H1 (cell line): Measurements from ENCODE around the gene MEIOB. TPM values are rescaled to one million over a fixed set of nuclear protein-coding genes. Genes with fewer than 3 reads are reported as not detected.

ENCODE experiments used
- CTCF ChIA-PET: fragments of 300-600 bp; sonication (Branson Sonifier 250); formaldehyde crosslinking; loops from one replicate; lab custom pipeline; 2021; ENCODE audit not compliant: partially characterized antibody; lab: Charles Lee
- POLR2A ChIA-PET: fragments of 300-600 bp; sonication (Branson Sonifier 250); formaldehyde crosslinking; loops from one replicate; lab custom pipeline; 2021; ENCODE audit warnings: inconsistent platforms; ENCODE audit not compliant: partially characterized antibody; lab: Charles Lee
- DNase-seq, 2 experiments: peaks; one replicate each; pipeline versions ENCODE4 v3.0.0 to v3.0.0-alpha.2; 2010 to 2022; ENCODE audit warnings: low spot score in 2 of 2, low read depth in 1 of 2, mixed read lengths in 1 of 2
- FAIRE-seq: peaks from 2 replicates; lab custom pipeline; 2011; peaks lifted over from hg19 to GRCh38; lab: Jason Lieb, UNC
- H2AFZ ChIP-seq: 2 replicates; pipeline ENCODE4 v1.8.1; 2012; ENCODE audit warnings: low read length, inconsistent platforms
- H2AK5ac ChIP-seq: 2 replicates; pipeline ENCODE4 v1.6.1; 2013; ENCODE audit warnings: low read depth, low read length
- H2BK120ac ChIP-seq: replicated peaks from 2 replicates; pipeline ENCODE3; 2013; ENCODE audit warnings: low read depth, low read length, inconsistent platforms
- H2BK12ac ChIP-seq: 2 replicates; pipeline ENCODE4 v1.6.1; 2013; ENCODE audit warnings: low read depth, low read length
- H2BK15ac ChIP-seq: 2 replicates; pipeline ENCODE4 v1.6.1; 2013; ENCODE audit warnings: low read length
- H2BK20ac ChIP-seq: 2 replicates; pipeline ENCODE4 v1.6.1; 2013; ENCODE audit warnings: low read length
- H2BK5ac ChIP-seq: 2 replicates; pipeline ENCODE4 v1.6.1; 2013; ENCODE audit warnings: low read depth, low read length
- H3K14ac ChIP-seq: 2 replicates; pipeline ENCODE4 v1.6.1; 2013; ENCODE audit warnings: inconsistent platforms; ENCODE audit not compliant: insufficient read length
- H3K18ac ChIP-seq: 2 replicates; pipeline ENCODE4 v1.6.1; 2013; ENCODE audit warnings: low read length; ENCODE audit errors: extremely low read depth
- H3K23ac ChIP-seq: 2 replicates; pipeline ENCODE4 v1.6.1; 2013; ENCODE audit warnings: inconsistent platforms; ENCODE audit not compliant: insufficient read length
- H3K23me2 ChIP-seq: 2 replicates; pipeline ENCODE4 v1.6.1; 2013; ENCODE audit warnings: low read depth, low read length
- H3K27ac ChIP-seq: 2 replicates; pipeline ENCODE4 v1.6.1; 2011; ENCODE audit warnings: low read depth, low read length, inconsistent platforms
- H3K27me3 ChIP-seq, 4 experiments: replicated peaks in 1 of 4; 1 replicate in 1 of 4; 2 replicates in 3 of 4; pipeline versions ENCODE4 v1.6.1 to v1.8.1; 2011 to 2013; ENCODE audit warnings: low read length in 3 of 4, mild to moderate bottlenecking in 3 of 4, inconsistent platforms in 2 of 4, mixed read lengths in 2 of 4, moderate library complexity in 1 of 4; ENCODE audit not compliant: control insufficient read depth in 3 of 4, insufficient read depth in 3 of 4; ENCODE audit errors: extremely low read depth in 1 of 4
- H3K36me3 ChIP-seq, 4 experiments: 2 replicates each; pipeline versions ENCODE4 v1.6.1 to v1.8.1; 2011 to 2013; ENCODE audit warnings: mild to moderate bottlenecking in 4 of 4, low read length in 3 of 4, moderate library complexity in 2 of 4, control low read depth in 1 of 4, inconsistent platforms in 1 of 4; ENCODE audit not compliant: insufficient read depth in 4 of 4, control insufficient read depth in 2 of 4
- H3K4ac ChIP-seq: replicated peaks from 2 replicates; pipeline ENCODE3; 2013; ENCODE audit warnings: low read length, low read depth, mixed read lengths, inconsistent platforms; ENCODE audit not compliant: insufficient read length
- H3K4me1 ChIP-seq, 4 experiments: replicated peaks in 1 of 4; 1 replicate in 1 of 4; 2 replicates in 3 of 4; pipeline versions ENCODE4 v1.6.1 to v1.8.1; 2011 to 2013; ENCODE audit warnings: low read length in 3 of 4, inconsistent platforms in 2 of 4, mixed read lengths in 1 of 4; ENCODE audit not compliant: insufficient read depth in 4 of 4, control insufficient read depth in 3 of 4
- H3K4me2 ChIP-seq, 2 experiments: 2 replicates each; pipeline versions ENCODE4 v1.6.1 to v1.8.1; 2011 to 2013; ENCODE audit warnings: low read depth in 2 of 2, low read length in 2 of 2, control low read depth in 1 of 2, inconsistent platforms in 1 of 2, mild to moderate bottlenecking in 1 of 2; ENCODE audit not compliant: insufficient read depth in 1 of 2
- H3K4me3 ChIP-seq, 4 experiments: fragments of 200-600, 300-600 bp in 1 of 4; sonication (generic), shearing (Covaris generic), sonication (Bioruptor Twin) in 1 of 4; 2 replicates each; pipeline versions ENCODE4 v1.5.1 to v1.8.1; 2011 to 2016; ENCODE audit warnings: low read length in 4 of 4, low read depth in 3 of 4, control low read depth in 2 of 4, inconsistent platforms in 2 of 4, mild to moderate bottlenecking in 2 of 4, mixed read lengths in 1 of 4, moderate library complexity in 1 of 4; ENCODE audit not compliant: insufficient read depth in 2 of 4; ENCODE audit errors: extremely low read depth in 1 of 4
- H3K56ac ChIP-seq: replicated peaks from 2 replicates; pipeline ENCODE3; 2013; ENCODE audit warnings: low read depth, mild to moderate bottlenecking, mixed read lengths, low read length, inconsistent platforms; ENCODE audit not compliant: insufficient read length
- H3K79me1 ChIP-seq: 2 replicates; pipeline ENCODE4 v1.6.1; 2013; ENCODE audit warnings: low read depth, low read length, control low read depth
- H3K79me2 ChIP-seq, 2 experiments: 2 replicates each; pipeline versions ENCODE4 v1.6.1 to v1.8.1; 2012 to 2013; ENCODE audit warnings: low read length in 2 of 2, mild to moderate bottlenecking in 2 of 2, inconsistent platforms in 1 of 2; ENCODE audit not compliant: insufficient read depth in 2 of 2, control insufficient read depth in 1 of 2
- H3K9ac ChIP-seq, 4 experiments: replicated peaks in 1 of 4; 1 replicate in 1 of 4; 2 replicates in 3 of 4; pipeline versions ENCODE4 v1.6.1 to v1.8.1; 2011 to 2013; ENCODE audit warnings: low read depth in 3 of 4, low read length in 3 of 4, control low read depth in 2 of 4, mild to moderate bottlenecking in 2 of 4, moderate library complexity in 2 of 4, inconsistent platforms in 1 of 4; ENCODE audit errors: extremely low read depth in 1 of 4
- H3K9me3 ChIP-seq, 2 experiments: 2 replicates each; pipeline versions ENCODE4 v1.6.1 to v1.8.1; 2012 to 2013; ENCODE audit warnings: mild to moderate bottlenecking in 2 of 2, moderate library complexity in 2 of 2, control low read depth in 1 of 2, inconsistent platforms in 1 of 2, low read depth in 1 of 2, low read length in 1 of 2, mixed read lengths in 1 of 2; ENCODE audit not compliant: insufficient read depth in 2 of 2
- H4K20me1 ChIP-seq, 2 experiments: replicated peaks in 1 of 2; 2 replicates each; pipeline versions ENCODE3 to v1.8.1; 2011 to 2013; ENCODE audit warnings: inconsistent platforms in 2 of 2, low read length in 2 of 2, mild to moderate bottlenecking in 1 of 2; ENCODE audit not compliant: insufficient read depth in 2 of 2, control insufficient read depth in 1 of 2
- H4K5ac ChIP-seq: 2 replicates; pipeline ENCODE4 v1.6.1; 2013; ENCODE audit warnings: low read length, low read depth, mixed read lengths, inconsistent platforms; ENCODE audit not compliant: insufficient read length
- H4K8ac ChIP-seq: 2 replicates; pipeline ENCODE4 v1.8.0; 2013; ENCODE audit warnings: mild to moderate bottlenecking, moderate library complexity, low read length, inconsistent platforms; ENCODE audit not compliant: insufficient read depth; ENCODE audit errors: extremely low read depth
- H4K91ac ChIP-seq: replicated peaks from 2 replicates; pipeline ENCODE3; 2013; ENCODE audit warnings: low read length, mixed read lengths, inconsistent platforms; ENCODE audit not compliant: insufficient read length
- EP300 ChIP-seq, 2 experiments: IDR thresholded peaks; 1 replicate in 1 of 2; 2 replicates in 1 of 2; pipeline ENCODE4 v1.6.1; 2011 to 2012; ENCODE audit warnings: low read depth in 2 of 2, low read length in 2 of 2, mild to moderate bottlenecking in 2 of 2, borderline replicate concordance in 1 of 2, inconsistent platforms in 1 of 2, moderate library complexity in 1 of 2
- POLR2AphosphoS5 ChIP-seq: IDR thresholded peaks from 2 replicates; pipeline ENCODE4 v1.6.1; 2011; ENCODE audit warnings: low read depth, low read length
- ZNF274 ChIP-seq: IDR thresholded peaks from 2 replicates; pipeline ENCODE4 v1.7.0; 2012; ENCODE audit warnings: low read length, borderline replicate concordance; ENCODE audit errors: extremely low read depth
- whole genome bisulfite sequencing, 2 experiments: shearing (Covaris generic) in 1 of 2; methylation state at CpG; one replicate each; pipeline versions ENCODE4 v1.1.6 to v1.1.7; 2013 to 2015; ENCODE audit warnings: low lambda C conversion rate in 2 of 2, mixed read lengths in 2 of 2, inconsistent platforms in 1 of 2, low coverage in 1 of 2, missing lambda C conversion rate in 1 of 2; ENCODE audit not compliant: insufficient replicate concordance in 2 of 2, insufficient coverage in 1 of 2, insufficient read length in 1 of 2; ENCODE audit errors: extremely low coverage in 1 of 2, missing lambda C conversion rate in 1 of 2; 5-methylcytosine and 5-hydroxymethylcytosine counted together
- polyA plus RNA-seq, 7 experiments: library from polyadenylated mRNA; depleted of rRNA in 3 of 7; stranded (reverse) in 5 of 7; unstranded in 2 of 7; fragments of >200 nt in 5 of 7; fragments of 200-250 nt in 2 of 7; gene quantifications; 1 replicate in 5 of 7; 2 replicates in 1 of 7; 4 replicates in 1 of 7; pipeline versions ENCODE4 v1.2.1 to v1.2.3, GENCODE V29; 2011 to 2013; ENCODE audit warnings: missing spikeins in 2 of 7, mixed read lengths in 2 of 7
- total RNA-seq: library from RNA; stranded (reverse); fragmentation: NEBNext Ultra II Directional; extraction: Animal tissue kit (Norgen Biotek cat#: 25700); gene quantifications from 2 replicates; pipeline ENCODE4 v1.2.1, GENCODE V29; 2021
- TF ChIP-seq, protein P1 (sequence below): IDR thresholded peaks from 2 replicates; pipeline ENCODE4 v1.6.1; 2012; ENCODE audit warnings: inconsistent platforms

The MEIOB gene
- total and polyA plus RNA-seq, 2 of the 8 experiments (the other 6 are each of a cell fraction or from before 2014, with no cell fraction given), result 0.63 to 1.1 TPM

DNA sequence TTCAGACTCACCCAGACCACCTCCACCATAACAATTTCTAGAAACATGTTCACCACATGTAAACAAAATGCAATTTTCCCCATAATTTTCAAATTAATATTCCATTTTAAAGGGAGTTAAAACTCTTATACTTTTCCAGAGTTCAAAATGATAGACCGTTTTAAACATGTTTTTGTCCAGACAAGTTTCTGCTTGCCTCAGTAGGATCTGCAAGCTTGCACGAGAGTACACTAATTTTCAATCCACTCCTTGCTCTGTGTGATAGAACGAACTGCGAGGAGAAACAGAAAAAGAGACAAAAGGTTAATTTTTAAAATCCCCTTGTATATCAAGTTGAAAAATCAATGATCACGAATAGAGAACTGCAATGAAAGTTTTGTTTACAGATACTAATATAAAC, 37.9 kb downstream of the MEIOB start:
- no peak overlapping the region for H3K23ac ChIP-seq
- H3K4me1 ChIP-seq, result no peaks in the 10 kb centered on the region
- ChIA-PET CTCF (interaction anchor here (0.9 kb wide), 1 partner anchor 46 kb away, joined by 3 read pairs; no protein-coding TSS in a partner anchor), POLR2A (no interaction called here)
- H2AFZ ChIP-seq, result no peak overlapping the region
- no peaks in the 10 kb centered on the region; the same call in 1 of the 2 replicates for H3K79me1 ChIP-seq
- DNase-seq, result no peak
- H2AK5ac ChIP-seq, result no peak overlapping the region
- H4K20me1 ChIP-seq, result peaks cover 0 to 2% of the 10 kb centered on the region in 2 experiments
- peaks cover 0 to 3% of the 10 kb centered on the region in 2 experiments; a peak in 1 of 4 replicates for H3K79me2 ChIP-seq
- H3K9ac ChIP-seq, result no peak overlapping the region
- no peaks in the 10 kb centered on the region for H3K36me3 ChIP-seq
- no peak for FAIRE-seq
- H3K4me2 ChIP-seq, result no peak overlapping the region
- no peak overlapping the region for H2BK5ac ChIP-seq
- H3K27ac ChIP-seq, result no peak overlapping the region
- H3K9me3 ChIP-seq, result no peaks in the 10 kb centered on the region
- H4K91ac ChIP-seq, result no peak overlapping the region
- no peak overlapping the region for H4K5ac ChIP-seq
- WGBS, 2 experiments, result 81% methylated on average over 5 of the region's 5 CpGs; no CpG with 5 or more reads in 1 of the 2 experiments
- H2BK12ac ChIP-seq, result no peak overlapping the region
- TF ChIP-seq, protein P1, sequence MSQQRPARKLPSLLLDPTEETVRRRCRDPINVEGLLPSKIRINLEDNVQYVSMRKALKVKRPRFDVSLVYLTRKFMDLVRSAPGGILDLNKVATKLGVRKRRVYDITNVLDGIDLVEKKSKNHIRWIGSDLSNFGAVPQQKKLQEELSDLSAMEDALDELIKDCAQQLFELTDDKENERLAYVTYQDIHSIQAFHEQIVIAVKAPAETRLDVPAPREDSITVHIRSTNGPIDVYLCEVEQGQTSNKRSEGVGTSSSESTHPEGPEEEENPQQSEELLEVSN, result no peak
- TF ChIP-seq POLR2AphosphoS5, result no peak
- TF ChIP-seq ZNF274, result no peak
- TF ChIP-seq EP300 (IDR thresholded peaks at IDR 0.05; ENCODE audit: borderline replicate concordance in 1 of 2, low read depth in 2 of 2, low read length in 2 of 2), result no peak
- no peak overlapping the region for H3K4me3 ChIP-seq
- H3K23me2 ChIP-seq, result no peaks in the 10 kb centered on the region
- H4K8ac ChIP-seq, result no peak overlapping the region
- H3K4ac ChIP-seq, result no peak overlapping the region
- H3K14ac ChIP-seq, result no peak overlapping the region
- H3K27me3 ChIP-seq, result no peaks in the 10 kb centered on the region
- no peak overlapping the region for H2BK15ac ChIP-seq
- no peak overlapping the region for H3K18ac ChIP-seq
- H3K56ac ChIP-seq, result no peak overlapping the region
- no peak overlapping the region for H2BK20ac ChIP-seq
- H2BK120ac ChIP-seq, result no peak overlapping the region
